Measurements from ENCODE around the gene MICAL2. TPM values are rescaled to one million over a fixed set of nuclear protein-coding genes. Genes with fewer than 3 reads are reported as not detected.

The MICAL2 gene
- total and polyA plus RNA-seq, 2 donors (not counting 3 experiments of a cell fraction or from before 2014, with no cell fraction given) = 67.6 to 200 TPM

DNA sequence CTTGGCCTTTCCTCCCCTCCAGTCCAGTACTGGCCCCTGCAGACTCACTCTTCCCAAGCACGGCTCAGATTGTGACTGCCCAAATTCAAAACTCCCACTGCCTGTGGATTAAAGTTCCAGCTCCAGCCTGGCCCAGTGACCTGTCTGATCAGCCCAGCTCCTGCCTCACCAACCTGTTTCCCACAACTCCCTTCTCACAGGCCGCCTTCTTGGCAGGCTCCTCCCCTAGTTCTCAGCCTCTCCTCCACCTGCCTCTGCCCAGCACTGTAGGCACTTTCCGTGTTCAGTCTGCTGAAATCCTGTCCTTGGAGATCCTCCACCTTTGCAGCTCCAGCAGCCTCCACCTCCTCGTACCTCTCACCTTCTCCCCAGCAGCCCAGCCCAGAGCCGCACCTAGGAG, 68.6 kb downstream of the MICAL2 start:
- H3K27ac ChIP-seq (ENCODE audit: insufficient read depth, low read depth, low read length) = no peak overlapping the region
- H3K36me3 ChIP-seq (ENCODE audit: control insufficient read depth in 2 of 2, extremely low read depth in 1 of 2, insufficient read depth in 2 of 2, low read length in 2 of 2) = no peaks in the 10 kb centered on the region
- H3K27me3 ChIP-seq (ENCODE audit: control insufficient read depth in 2 of 2, insufficient read depth in 2 of 2, low read length in 2 of 2) = no peaks in the 10 kb centered on the region
- H3K4me3 ChIP-seq (replicated peaks in 1 of 3; ENCODE audit: insufficient read depth in 1 of 3, low read depth in 1 of 3, low read length in 3 of 3) = no peak overlapping the region
- no peaks in the 10 kb centered on the region for H3K9me3 ChIP-seq (replicated peaks; ENCODE audit: control insufficient read depth, insufficient read depth, low read length)
- dilution Hi-C loops (cut with MboI; ENCODE audit: extremely low pct_ligation_motif_present, low sequenced_read_pairs) = no loop called here
- H4K20me1 ChIP-seq (replicated peaks; ENCODE audit: control insufficient read depth, extremely low read depth, insufficient read depth, low read length) = no peaks in the 10 kb centered on the region
- no peak overlapping the region for H3K9ac ChIP-seq (replicated peaks; ENCODE audit: extremely low read depth, insufficient read depth, low read length)
- POLR2A ChIA-PET = no interaction called here
- BruUV-seq (replicated peaks) = no TSS peak
- peaks cover 45% of the 10 kb centered on the region for H3K79me2 ChIP-seq (ENCODE audit: control insufficient read depth, insufficient read depth, low read length)
- DNase-seq (ENCODE audit: low read depth, low spot score) (no peak), FAIRE-seq (no peak)
- CTCF ChIA-PET = interaction anchor here (0.6 to 1.9 kb wide), 3 partner anchors 12 to 22 kb away, joined by 3 to 6 read pairs (median 4); no protein-coding TSS in a partner anchor
- H2AFZ ChIP-seq (ENCODE audit: low read depth, low read length) = no peak overlapping the region
- peaks cover 48% of the 10 kb centered on the region for H3K4me1 ChIP-seq (ENCODE audit: control insufficient read depth, extremely low read depth, insufficient read depth, low read length)
- intact Hi-C loops (cut with micrococcal nuclease) = no loop called here
- no peak overlapping the region for H3K4me2 ChIP-seq (ENCODE audit: insufficient read depth, low read length)
- TF ChIP-seq, protein P1, sequence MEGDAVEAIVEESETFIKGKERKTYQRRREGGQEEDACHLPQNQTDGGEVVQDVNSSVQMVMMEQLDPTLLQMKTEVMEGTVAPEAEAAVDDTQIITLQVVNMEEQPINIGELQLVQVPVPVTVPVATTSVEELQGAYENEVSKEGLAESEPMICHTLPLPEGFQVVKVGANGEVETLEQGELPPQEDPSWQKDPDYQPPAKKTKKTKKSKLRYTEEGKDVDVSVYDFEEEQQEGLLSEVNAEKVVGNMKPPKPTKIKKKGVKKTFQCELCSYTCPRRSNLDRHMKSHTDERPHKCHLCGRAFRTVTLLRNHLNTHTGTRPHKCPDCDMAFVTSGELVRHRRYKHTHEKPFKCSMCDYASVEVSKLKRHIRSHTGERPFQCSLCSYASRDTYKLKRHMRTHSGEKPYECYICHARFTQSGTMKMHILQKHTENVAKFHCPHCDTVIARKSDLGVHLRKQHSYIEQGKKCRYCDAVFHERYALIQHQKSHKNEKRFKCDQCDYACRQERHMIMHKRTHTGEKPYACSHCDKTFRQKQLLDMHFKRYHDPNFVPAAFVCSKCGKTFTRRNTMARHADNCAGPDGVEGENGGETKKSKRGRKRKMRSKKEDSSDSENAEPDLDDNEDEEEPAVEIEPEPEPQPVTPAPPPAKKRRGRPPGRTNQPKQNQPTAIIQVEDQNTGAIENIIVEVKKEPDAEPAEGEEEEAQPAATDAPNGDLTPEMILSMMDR (IDR thresholded peaks at IDR 0.05; ENCODE audit: extremely low read depth in 1 of 2, insufficient read depth in 1 of 2, low read depth in 1 of 2, low read length in 2 of 2) = no peak
- TF ChIP-seq FOS (IDR thresholded peaks at IDR 0.05; ENCODE audit: borderline replicate concordance, insufficient read depth, low read length) (no peak), EZH2 (IDR thresholded peaks at IDR 0.05; ENCODE audit: borderline replicate concordance, low read depth, low read length, severe bottlenecking) (no peak), JUN (IDR thresholded peaks at IDR 0.05; ENCODE audit: borderline replicate concordance, insufficient read depth, insufficient read length, low read depth) (no peak), MYC (IDR thresholded peaks at IDR 0.05; ENCODE audit: low read depth, low read length) (no peak), POLR2A (IDR thresholded peaks at IDR 0.05; ENCODE audit: low read depth, low read length) (no peak), GATA2 (IDR thresholded peaks at IDR 0.05; ENCODE audit: insufficient read depth, insufficient read length, low read depth, low read length) (no peak), POLR2AphosphoS5 (IDR thresholded peaks at IDR 0.05; ENCODE audit: insufficient read depth, low read depth, low read length) (no peak)
- TF ChIP-seq, protein P2, sequence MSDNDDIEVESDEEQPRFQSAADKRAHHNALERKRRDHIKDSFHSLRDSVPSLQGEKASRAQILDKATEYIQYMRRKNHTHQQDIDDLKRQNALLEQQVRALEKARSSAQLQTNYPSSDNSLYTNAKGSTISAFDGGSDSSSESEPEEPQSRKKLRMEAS (IDR thresholded peaks at IDR 0.05; ENCODE audit: insufficient read depth, insufficient read length) = no peak
- H3K9me1 ChIP-seq (replicated peaks; ENCODE audit: control insufficient read depth, extremely low read depth, insufficient read depth, low read length) = no peaks in the 10 kb centered on the region

Measured in endothelial cell of umbilical vein (primary cell).